Left lung (tissue), 10 donors: ENCODE measurements around the gene GLI3. TPM values are rescaled to one million over a fixed set of nuclear protein-coding genes. Genes with fewer than 3 reads are reported as not detected.

Experiments used
- ATAC-seq: fragments of 200-7000 bp; cut with Tn5 transposase; one replicate; pipeline ENCODE4 v1.9.1; 2020; ENCODE audit warnings: moderate library complexity
- DNase-seq, 4 donors: peaks; one replicate each; pipeline ENCODE4 v3.0.0-alpha.2; 2013 to 2020
- H3K27ac ChIP-seq, 2 donors: fragments of 200-600 bp; sonication (generic) in 1 of 2; one replicate each; pipeline versions ENCODE4 v1.5.0 to v1.8.0; 2020 to 2021
- H3K27me3 ChIP-seq, 2 donors: fragments of 200-600 bp; sonication (generic) in 1 of 2; one replicate each; pipeline versions ENCODE4 v1.5.0 to v1.8.0; 2020 to 2021
- H3K36me3 ChIP-seq, 2 donors: fragments of 200-600 bp; sonication (generic) in 1 of 2; one replicate each; pipeline versions ENCODE4 v1.5.0 to v1.8.0; 2020 to 2021
- H3K4me1 ChIP-seq, 2 donors: fragments of 200-600 bp; one replicate each; pipeline ENCODE4 v1.8.0; 2021
- H3K4me3 ChIP-seq, 2 donors: fragments of 200-600 bp; sonication (generic) in 1 of 2; one replicate each; pipeline versions ENCODE4 v1.5.0 to v1.8.0; 2020 to 2021; ENCODE audit warnings: mild to moderate bottlenecking in 1 of 2
- H3K9me3 ChIP-seq, 2 donors: fragments of 200-600 bp; sonication (generic) in 1 of 2; one replicate each; pipeline versions ENCODE4 v1.5.0 to v1.8.0; 2020 to 2021
- CTCF ChIP-seq, 2 donors: fragments of 200-600 bp; sonication (generic) in 1 of 2; IDR thresholded peaks; one replicate each; pipeline versions ENCODE4 v1.5.0 to v1.8.0; 2021; ENCODE audit warnings: antibody characterized with exemption in 2 of 2
- intact Hi-C, 2 donors: fragments of 100-400 bp; cut with DNase I; formaldehyde crosslinking; loops; one replicate each; pipeline versions ENCODE4 v1.11.2 to v1.14.2; 2022
- polyA plus RNA-seq, 6 donors: library from polyadenylated mRNA; unstranded; fragments of 120-200 nt; gene quantifications; one replicate each; pipeline ENCODE4 v1.2.1, GENCODE V29; 2013; ENCODE audit not compliant: insufficient read length in 6 of 6
- total RNA-seq, 2 donors: library from RNA; stranded (reverse); fragmentation: NEBNext Ultra II Directional; extraction: Animal tissue kit (Norgen Biotek cat#: 25700); gene quantifications; one replicate each; pipeline ENCODE4 v1.2.1, GENCODE V29; 2021
- donor health status: DM: no; HTN: yes; CAD: no.
- donor health status: DM: no; HTN: no; CAD: no.

GLI3 gene
- total and polyA plus RNA-seq, 8 donors: 20.3 to 38.0 (median 31.3) TPM

- intact Hi-C loops: no loop called here
- no peaks in the 10 kb centered on the region for H3K9me3 ChIP-seq
- no peak overlapping the region for H3K27ac ChIP-seq
- no peak overlapping the region for H3K4me3 ChIP-seq
- H3K36me3 ChIP-seq: no peaks in the 10 kb centered on the region
- no peak for TF ChIP-seq CTCF (IDR thresholded peaks at IDR 0.05)
- no peaks in the 10 kb centered on the region for H3K27me3 ChIP-seq
- DNase-seq: no peak
- no peaks in the 10 kb centered on the region for H3K4me1 ChIP-seq
- ATAC-seq: no peak
Observed at GRCh38 chr7:42161110-42161509, 75.9 kb downstream of the GLI3 start.

DNA sequence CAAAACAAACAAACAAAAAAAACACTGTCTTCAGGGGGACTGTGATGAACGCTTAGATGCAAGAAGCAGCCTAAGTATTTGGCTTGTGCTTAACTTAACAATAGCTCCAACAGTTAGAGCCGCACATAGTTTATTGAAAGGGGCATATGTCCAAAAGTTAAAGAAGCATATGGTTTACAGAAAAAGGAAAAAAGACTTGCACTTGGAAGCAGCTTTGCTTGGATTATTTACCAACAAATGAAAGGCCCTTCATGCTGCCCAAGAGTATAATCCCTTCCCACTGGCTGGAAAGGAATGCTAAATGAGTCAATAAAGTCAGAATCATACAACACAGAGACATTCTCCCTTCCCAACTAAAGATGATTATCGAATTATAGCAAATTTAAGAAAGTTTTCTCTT, 77.9 kb downstream of the GLI3 start:
- no peaks in the 10 kb centered on the region for H3K4me1 ChIP-seq
- H3K27me3 ChIP-seq: no peaks in the 10 kb centered on the region
- no peaks in the 10 kb centered on the region for H3K9me3 ChIP-seq
- intact Hi-C loops: no loop called here
- DNase-seq (peak in 2 of 4 donors; percentile 54 to 64), ATAC-seq (no peak)
- no peaks in the 10 kb centered on the region for H3K36me3 ChIP-seq
- no peak overlapping the region for H3K4me3 ChIP-seq
- no peak overlapping the region for H3K27ac ChIP-seq
- no peak for TF ChIP-seq CTCF (IDR thresholded peaks at IDR 0.05)

DNA sequence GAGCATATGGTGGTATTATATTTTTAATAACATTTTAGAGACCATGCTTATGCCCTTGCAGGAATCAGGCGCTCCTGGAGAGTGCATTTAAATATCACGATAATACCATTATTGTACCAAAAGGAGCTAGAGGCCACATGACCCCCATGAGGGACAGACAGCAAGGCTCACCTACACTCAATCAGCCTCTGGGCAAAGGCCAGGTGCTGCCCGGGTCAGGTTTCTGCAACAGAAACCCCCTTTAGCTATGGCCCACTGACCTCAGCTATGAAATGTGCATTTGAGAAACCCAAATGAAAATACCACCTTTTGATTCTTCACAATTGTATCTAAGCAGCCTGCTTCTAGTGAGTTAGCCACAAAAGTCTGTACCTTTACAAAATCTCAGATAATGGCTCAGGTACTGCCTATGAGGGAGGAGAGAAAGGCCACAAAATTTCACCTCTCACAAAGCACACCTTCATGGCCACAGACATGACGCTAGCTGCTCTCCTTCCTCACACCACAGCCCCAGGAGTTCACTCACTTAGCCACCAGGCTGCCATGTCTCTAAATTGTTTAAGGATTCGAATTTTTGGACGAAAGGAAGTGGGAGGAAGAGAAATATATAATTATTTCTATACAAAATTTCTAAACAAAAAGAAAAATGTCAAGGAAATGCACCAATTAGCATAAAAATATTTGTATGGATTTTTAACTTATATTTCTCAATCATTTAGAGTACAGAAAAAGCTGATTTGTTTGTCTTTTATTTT, 79.9 kb downstream of the GLI3 start:
- Histone ChIP-seq H3K4me3 (no peak overlapping the region), H3K27me3 (no peaks in the 10 kb centered on the region), H3K4me1 (no peaks in the 10 kb centered on the region), H3K9me3 (no peaks in the 10 kb centered on the region), H3K27ac (no peak overlapping the region), H3K36me3 (no peaks in the 10 kb centered on the region)
- TF ChIP-seq CTCF (IDR thresholded peaks at IDR 0.05): no peak
- DNase-seq (no peak), ATAC-seq (no peak)
- intact Hi-C loops: no loop called here

- intact Hi-C loops: no loop called here
Observed at GRCh38 chr7:42156291-42156865, 80.6 kb downstream of the GLI3 start.

More at GRCh38 chr7:42156291-42156865, 80.6 kb downstream of the GLI3 start:
- no peaks in the 10 kb centered on the region for H3K36me3 ChIP-seq
- ATAC-seq (no peak), DNase-seq (no peak)
- no peak for TF ChIP-seq CTCF (IDR thresholded peaks at IDR 0.05)
- H3K4me1 ChIP-seq: no peaks in the 10 kb centered on the region
- no peaks in the 10 kb centered on the region for H3K27me3 ChIP-seq
- H3K9me3 ChIP-seq: no peaks in the 10 kb centered on the region
- no peak overlapping the region for H3K27ac ChIP-seq
- H3K4me3 ChIP-seq: no peak overlapping the region
